HUES48 (cell line): ENCODE data around the gene SLC4A5.
"Not testable (repeated sequence)": the region's sequence is repeated elsewhere in the genome, so short reads cannot be mapped to it uniquely, and the experiment has no call there.

Experiments used
- H3K27ac ChIP-seq: one replicate; pipeline ENCODE4 v1.7.0; 2013; ENCODE audit warnings: low read depth, low read length, inconsistent platforms
- H3K27me3 ChIP-seq: 2 replicates; pipeline ENCODE4 v1.6.1; 2013; ENCODE audit warnings: mild to moderate bottlenecking, low read length; ENCODE audit not compliant: control insufficient read depth, insufficient read depth
- H3K36me3 ChIP-seq: 2 replicates; pipeline ENCODE4 v1.6.1; 2013; ENCODE audit warnings: low read length; ENCODE audit not compliant: control insufficient read depth, insufficient read depth
- H3K4me1 ChIP-seq: 2 replicates; pipeline ENCODE4 v1.6.1; 2013; ENCODE audit warnings: mild to moderate bottlenecking, low read length; ENCODE audit not compliant: control insufficient read depth, insufficient read depth
- H3K4me3 ChIP-seq: 2 replicates; pipeline ENCODE4 v1.5.1; 2013; ENCODE audit warnings: mild to moderate bottlenecking, low read depth, low read length
- H3K9ac ChIP-seq: 2 replicates; pipeline ENCODE4 v1.6.1; 2013; ENCODE audit warnings: mild to moderate bottlenecking, low read depth, low read length, moderate library complexity
- H3K9me3 ChIP-seq: 2 replicates; pipeline ENCODE4 v1.6.1; 2013; ENCODE audit warnings: low read length; ENCODE audit not compliant: control insufficient read depth, insufficient read depth

The SLC4A5 gene

GRCh38 chr2:74216642-74217041, 126.6 kb downstream of the SLC4A5 start:
- no peak overlapping the region for H3K9ac ChIP-seq
- no peak overlapping the region for H3K4me3 ChIP-seq
- no peaks in the 10 kb centered on the region for H3K9me3 ChIP-seq
- H3K27me3 ChIP-seq, result no peaks in the 10 kb centered on the region
- no peaks in the 10 kb centered on the region for H3K4me1 ChIP-seq
- peaks cover 83% of the 10 kb centered on the region for H3K36me3 ChIP-seq
- no peak overlapping the region for H3K27ac ChIP-seq

- H3K4me3 ChIP-seq, H3K4me1 ChIP-seq, H3K9me3 ChIP-seq, H3K27me3 ChIP-seq, H3K27ac ChIP-seq, H3K9ac ChIP-seq: not testable (repeated sequence)
- H3K36me3 ChIP-seq, result peaks cover 92% of the 10 kb centered on the region
Observed at GRCh38 chr2:74215771-74216170, 127.4 kb downstream of the SLC4A5 start.

GRCh38 chr2:74212702-74213410, 130.4 kb downstream of the SLC4A5 start:
- Histone ChIP-seq H3K9me3 (no peaks in the 10 kb centered on the region), H3K27me3 (no peaks in the 10 kb centered on the region), H3K4me1 (no peaks in the 10 kb centered on the region), H3K36me3 (peaks cover 95% of the 10 kb centered on the region), H3K27ac (no peak overlapping the region), H3K4me3 (no peak overlapping the region), H3K9ac (no peak overlapping the region)

GRCh38 chr2:74206180-74206688, 137.0 kb downstream of the SLC4A5 start:
- H3K36me3 ChIP-seq, result peaks cover 91% of the 10 kb centered on the region
- no peak overlapping the region for H3K4me3 ChIP-seq
- no peaks in the 10 kb centered on the region for H3K9me3 ChIP-seq
- H3K9ac ChIP-seq, result no peak overlapping the region
- peak overlapping the region; percentile 3 for H3K27ac ChIP-seq
- peaks cover 31% of the 10 kb centered on the region for H3K4me1 ChIP-seq
- H3K27me3 ChIP-seq, result no peaks in the 10 kb centered on the region

GRCh38 chr2:74205596-74205995, 137.6 kb downstream of the SLC4A5 start:
- Histone ChIP-seq H3K4me3 (no peak overlapping the region), H3K4me1 (peaks cover 36% of the 10 kb centered on the region), H3K9ac (no peak overlapping the region), H3K27ac (peak overlapping the region; percentile 3), H3K36me3 (peaks cover 89% of the 10 kb centered on the region), H3K9me3 (no peaks in the 10 kb centered on the region), H3K27me3 (no peaks in the 10 kb centered on the region)

GRCh38 chr2:74205113-74205512, 138.1 kb downstream of the SLC4A5 start:
- Histone ChIP-seq H3K9ac (no peak overlapping the region), H3K4me3 (no peak overlapping the region), H3K27me3 (no peaks in the 10 kb centered on the region), H3K4me1 (peaks cover 41% of the 10 kb centered on the region), H3K27ac (peak overlapping the region; percentile 28), H3K9me3 (no peaks in the 10 kb centered on the region), H3K36me3 (peaks cover 88% of the 10 kb centered on the region)

- H3K27ac ChIP-seq, result peak overlapping the region; percentile 55
- no peaks in the 10 kb centered on the region for H3K9me3 ChIP-seq
- peak overlapping the region; percentile 20; the same call in 1 of the 2 replicates for H3K9ac ChIP-seq
- H3K36me3 ChIP-seq, result peaks cover 82% of the 10 kb centered on the region
- H3K27me3 ChIP-seq, result no peaks in the 10 kb centered on the region
- H3K4me1 ChIP-seq, result peaks cover 43% of the 10 kb centered on the region
- H3K4me3 ChIP-seq, result peak overlapping the region; percentile 36; the same call in 1 of the 2 replicates
Observed at GRCh38 chr2:74204436-74204835, 138.8 kb downstream of the SLC4A5 start.

GRCh38 chr2:74201596-74201995, 141.6 kb downstream of the SLC4A5 start:
- H3K9ac ChIP-seq, result no peak overlapping the region
- peaks cover 57% of the 10 kb centered on the region for H3K36me3 ChIP-seq
- no peaks in the 10 kb centered on the region for H3K9me3 ChIP-seq
- no peaks in the 10 kb centered on the region for H3K27me3 ChIP-seq
- peaks cover 43% of the 10 kb centered on the region for H3K4me1 ChIP-seq
- no peak overlapping the region for H3K27ac ChIP-seq
- peak overlapping the region; percentile 98 for H3K4me3 ChIP-seq

GRCh38 chr2:74201196-74201595, 142.0 kb downstream of the SLC4A5 start:
- Histone ChIP-seq H3K4me1 (peaks cover 39% of the 10 kb centered on the region), H3K27me3 (no peaks in the 10 kb centered on the region), H3K36me3 (peaks cover 53% of the 10 kb centered on the region), H3K4me3 (peak overlapping the region; percentile 98), H3K9me3 (no peaks in the 10 kb centered on the region), H3K27ac (no peak overlapping the region), H3K9ac (no peak overlapping the region)

GRCh38 chr2:74199871-74200305, 143.3 kb downstream of the SLC4A5 start:
- no peak overlapping the region for H3K27ac ChIP-seq
- H3K4me1 ChIP-seq, result peaks cover 29% of the 10 kb centered on the region
- H3K4me3 ChIP-seq, result peak overlapping the region; percentile 98
- H3K36me3 ChIP-seq, result peaks cover 41% of the 10 kb centered on the region
- H3K9me3 ChIP-seq, result no peaks in the 10 kb centered on the region
- peak overlapping the region; percentile 100 for H3K9ac ChIP-seq
- no peaks in the 10 kb centered on the region for H3K27me3 ChIP-seq

- Histone ChIP-seq H3K27me3 (no peaks in the 10 kb centered on the region), H3K36me3 (peaks cover 35% of the 10 kb centered on the region)
Observed at GRCh38 chr2:74199275-74199701, 143.9 kb downstream of the SLC4A5 start.

More at GRCh38 chr2:74199275-74199701, 143.9 kb downstream of the SLC4A5 start:
- Histone ChIP-seq H3K4me1 (peaks cover 23% of the 10 kb centered on the region), H3K27ac (peak overlapping the region; percentile 98), H3K9me3 (no peaks in the 10 kb centered on the region), H3K9ac (peak overlapping the region; percentile 100), H3K4me3 (peak overlapping the region; percentile 98)
